GM21576 (cell line): ENCODE results near the gene SPHKAP.
A peak's percentile ranks its signal among the peaks of the same experiment; 100 is the strongest.
"Not testable (repeated sequence)": the region's sequence is repeated elsewhere in the genome, so short reads cannot be mapped to it uniquely, and the experiment has no call there.

Experiments used
- ATAC-seq: cut with Tn5 transposase; IDR thresholded peaks from one replicate; pipeline ENCODE4 v1.9.1; 2021; ENCODE audit warnings: mild to moderate bottlenecking, moderate library complexity; ENCODE audit not compliant: unreplicated experiment

SPHKAP gene

GRCh38 chr2:228040995-228041394 lies 140.5 kb downstream of the SPHKAP start:
- ATAC-seq = no peak

GRCh38 chr2:228039752-228040534 lies 141.5 kb downstream of the SPHKAP start:
- ATAC-seq = peak; percentile 68

GRCh38 chr2:228038967-228039366 lies 142.5 kb downstream of the SPHKAP start:
- no peak for ATAC-seq

- no peak for ATAC-seq
Measured at GRCh38 chr2:228037915-228038314, 143.6 kb downstream of the SPHKAP start.

GRCh38 chr2:228023619-228024018 lies 157.9 kb downstream of the SPHKAP start:
- ATAC-seq = no peak

GRCh38 chr2:228018311-228018710 lies 163.2 kb downstream of the SPHKAP start:
- ATAC-seq = no peak

GRCh38 chr2:228017784-228018183 lies 163.7 kb downstream of the SPHKAP start:
- no peak for ATAC-seq

GRCh38 chr2:228016402-228016801 lies 165.1 kb downstream of the SPHKAP start:
- ATAC-seq = no peak

GRCh38 chr2:228015741-228016140 lies 165.7 kb downstream of the SPHKAP start:
- ATAC-seq = no peak

GRCh38 chr2:227996366-227996765 lies 185.1 kb downstream of the SPHKAP start:
- no peak for ATAC-seq

GRCh38 chr2:227990937-227991336 lies 190.6 kb downstream of the SPHKAP start:
- no peak for ATAC-seq

- no peak for ATAC-seq
Measured at GRCh38 chr2:227973241-227973640, 208.2 kb downstream of the SPHKAP start.

- ATAC-seq = no peak
Measured at GRCh38 chr2:227971619-227972230, 209.8 kb downstream of the SPHKAP start.

- ATAC-seq = no peak
Measured at GRCh38 chr2:227960317-227960716, 221.2 kb downstream of the SPHKAP start.

- no peak for ATAC-seq
Measured at GRCh38 chr2:227942965-227943364, 238.5 kb downstream of the SPHKAP start.

GRCh38 chr2:227942021-227942420 lies 239.5 kb downstream of the SPHKAP start:
- no peak for ATAC-seq

- peak; percentile 68 for ATAC-seq
Measured at GRCh38 chr2:227939271-227940027, 242.0 kb downstream of the SPHKAP start.

- ATAC-seq = not testable (repeated sequence)
Measured at GRCh38 chr2:227936249-227936648, 245.2 kb downstream of the SPHKAP start.

- no peak for ATAC-seq
Measured at GRCh38 chr2:227933884-227934283, 247.6 kb downstream of the SPHKAP start.

- ATAC-seq = no peak
Measured at GRCh38 chr2:227932403-227932802, 249.1 kb downstream of the SPHKAP start.

GRCh38 chr2:227932001-227932400 lies 249.5 kb downstream of the SPHKAP start:
- no peak for ATAC-seq
